ENCODE data around the gene AADACL4. TPM values are rescaled to one million over a fixed set of nuclear protein-coding genes. Genes with fewer than 3 reads are reported as not detected.

AADACL4 gene
- total RNA-seq, 1 experiment from 2014 or later = not detected

- H3K27me3 ChIP-seq (ENCODE audit: control insufficient read depth, insufficient read depth, low read length) = no peaks in the 10 kb centered on the region
- ATAC-seq (peak; percentile 86), DNase-seq (ENCODE audit: low read depth, low spot score) (no peak)
- H3K4me1 ChIP-seq (ENCODE audit: control insufficient read depth, insufficient read depth, low read length) = peaks cover 89% of the 10 kb centered on the region
- TF ChIP-seq CTCF (IDR thresholded peaks at IDR 0.05) = no peak
- peak; percentile 59 for TF ChIP-seq TCF7L2 (IDR thresholded peaks at IDR 0.05; ENCODE audit: low read depth, low read length)
- peak in 1 of 2 experiments; percentile 26; a peak in 1 of 4 replicates for TF ChIP-seq REST (IDR thresholded peaks at IDR 0.05; ENCODE audit: insufficient read depth in 1 of 2, low read depth in 2 of 2, low read length in 1 of 2)
- peak; percentile 64 for TF ChIP-seq POLR2AphosphoS5 (IDR thresholded peaks at IDR 0.05; ENCODE audit: low read depth, low read length)
- peak; percentile 87; the same call in 1 of the 2 replicates for TF ChIP-seq SIN3A (IDR thresholded peaks at IDR 0.05; ENCODE audit: borderline replicate concordance, insufficient read depth, low read depth, low read length)
- H3K9me3 ChIP-seq (ENCODE audit: control insufficient read depth, insufficient read depth, low read depth, low read length) = no peaks in the 10 kb centered on the region
- in situ Hi-C loops (cut with HindIII; ENCODE audit: low pct_unique_long_range_greater_than_20kb, low sequenced_read_pairs) = no loop called here
- H3K36me3 ChIP-seq (ENCODE audit: control insufficient read depth, insufficient read depth, low read length) = no peaks in the 10 kb centered on the region
- POLR2A ChIA-PET = interaction anchor here (0.6 to 0.7 kb wide), 3 partner anchors 9 to 27 kb away, joined by 3 to 4 read pairs (median 3); no protein-coding TSS in a partner anchor
- H3K27ac ChIP-seq (ENCODE audit: low read length) = peak overlapping the region; percentile 96
- BruUV-seq (replicated peaks) = TSS peak; percentile 80
- intact Hi-C loops (cut with micrococcal nuclease; ENCODE audit: unreplicated experiment) = no loop called here
- CTCF ChIA-PET = interaction anchor here (0.6 to 1.0 kb wide), 2 partner anchors 23 to 295 kb away, joined by 3 read pairs; no protein-coding TSS in a partner anchor
- peak overlapping the region; percentile 26 to 46 for H3K4me3 ChIP-seq (ENCODE audit: low read depth in 2 of 2, low read length in 2 of 2)
Observed at GRCh38 chr1:12596007-12596821, 47.7 kb upstream of the AADACL4 start.

- Histone ChIP-seq H3K36me3 (ENCODE audit: control insufficient read depth, insufficient read depth, low read length) (no peaks in the 10 kb centered on the region), H3K27ac (ENCODE audit: low read length) (peak overlapping the region; percentile 96), H3K9me3 (ENCODE audit: control insufficient read depth, insufficient read depth, low read depth, low read length) (no peaks in the 10 kb centered on the region), H3K4me3 (ENCODE audit: low read depth in 2 of 2, low read length in 2 of 2) (no peak overlapping the region), H3K4me1 (ENCODE audit: control insufficient read depth, insufficient read depth, low read length) (peaks cover 89% of the 10 kb centered on the region), H3K27me3 (ENCODE audit: control insufficient read depth, insufficient read depth, low read length) (no peaks in the 10 kb centered on the region)
- intact Hi-C loops (cut with micrococcal nuclease; ENCODE audit: unreplicated experiment) (no loop called here), in situ Hi-C loops (cut with HindIII; ENCODE audit: low pct_unique_long_range_greater_than_20kb, low sequenced_read_pairs) (no loop called here)
- no peak for ATAC-seq
- ChIA-PET POLR2A (interaction anchor here (1.2 kb wide), 1 partner anchor 17 kb away, joined by 3 read pairs; no protein-coding TSS in a partner anchor), CTCF (no interaction called here)
- DNase-seq (ENCODE audit: low read depth, low spot score) = no peak
- TF ChIP-seq POLR2AphosphoS5 (IDR thresholded peaks at IDR 0.05; ENCODE audit: low read depth, low read length) = 0 out of 2 replicates have a peak, but pooled peaks have one; percentile 5
- TF ChIP-seq SIN3A (IDR thresholded peaks at IDR 0.05; ENCODE audit: borderline replicate concordance, insufficient read depth, low read depth, low read length) = no peak
- no peak for TF ChIP-seq REST (IDR thresholded peaks at IDR 0.05; ENCODE audit: insufficient read depth in 1 of 2, low read depth in 2 of 2, low read length in 1 of 2)
- BruUV-seq (replicated peaks) = no TSS peak
Observed at GRCh38 chr1:12597792-12598191, 46.1 kb upstream of the AADACL4 start.

Data from Panc1 (cell line).